HPDE6-E6E7 (cell line): ENCODE results near the gene ABHD8.
A peak's percentile ranks its signal among the peaks of the same experiment; 100 is the strongest.

Source experiments
- DNase-seq: peaks from one replicate; pipeline ENCODE4 v3.0.0; 2011; ENCODE audit warnings: missing footprints; ENCODE audit errors: extremely low spot score

ABHD8 gene

DNA sequence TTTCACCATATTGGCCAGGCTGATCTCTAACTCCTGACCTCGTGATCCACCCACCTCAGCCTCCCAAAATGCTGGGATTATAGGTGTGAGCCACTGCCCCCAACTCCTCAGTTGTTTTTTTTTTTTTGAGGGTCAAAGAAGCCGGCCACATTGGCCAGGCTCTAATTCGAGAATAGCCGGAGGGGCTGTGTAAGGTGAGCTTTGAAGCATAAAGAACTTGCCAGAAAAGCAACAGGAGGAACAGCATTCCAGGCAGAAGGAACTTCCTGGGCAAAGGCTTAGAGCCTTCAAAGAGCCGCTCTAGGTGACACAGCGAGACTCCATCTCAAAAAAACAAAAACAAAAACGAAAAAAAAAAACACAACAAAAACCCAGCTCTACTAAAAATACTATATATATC is 37.2 kb downstream of the ABHD8 start:
- no peak for DNase-seq

GRCh38 chr19:17264641-17264979 is 38.6 kb downstream of the ABHD8 start, which contains the start of gene USHBP1:
Gene USHBP1 (minus strand): TSS chr19:17264745. CDS start chr19:17264299, 446 bp downstream.
- no peak for DNase-seq

DNA sequence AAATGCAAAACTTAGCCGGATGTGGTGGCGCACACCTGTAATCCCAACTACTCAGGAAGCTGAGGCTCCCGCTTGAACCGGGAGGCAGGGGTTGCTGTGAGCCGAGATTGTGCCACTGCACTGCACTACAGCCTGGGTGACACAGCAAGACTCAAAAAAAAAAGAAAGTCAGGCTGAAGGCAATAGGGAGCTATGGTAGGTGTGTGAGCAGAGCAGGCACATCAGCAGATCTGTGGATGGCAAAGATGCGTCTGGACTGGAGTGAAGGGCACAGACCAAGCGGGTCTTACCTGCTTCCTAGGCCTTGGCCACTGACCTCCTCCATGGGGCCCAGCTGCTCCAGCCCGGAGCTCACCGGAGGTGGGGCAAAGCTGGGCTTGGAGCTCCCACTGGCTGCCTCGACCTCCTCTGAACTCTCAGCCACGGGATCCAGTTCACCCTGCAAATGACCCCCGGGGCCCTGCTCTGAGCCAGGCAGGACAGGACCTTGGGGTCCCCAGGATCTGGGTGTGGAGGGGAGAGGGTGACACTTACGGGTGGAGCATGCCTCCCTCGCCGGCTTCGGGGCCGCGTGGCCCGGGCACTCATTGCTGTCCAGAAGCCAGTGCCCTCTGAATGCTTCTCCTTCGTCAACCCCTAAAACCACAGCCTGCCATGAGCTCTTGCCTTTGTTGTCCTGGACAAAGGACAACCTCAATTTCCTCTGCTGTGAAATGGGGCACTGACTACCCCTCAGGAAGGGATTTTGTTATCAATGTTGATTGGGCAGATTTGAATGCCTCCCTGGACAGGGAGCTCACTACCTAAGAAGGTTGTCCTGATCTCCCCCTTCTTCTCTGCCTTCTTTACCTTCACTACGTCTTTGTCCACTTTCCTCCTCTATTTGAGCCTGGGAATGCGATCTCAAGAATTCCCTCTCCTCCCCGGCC is 39.2 kb downstream of the ABHD8 start:
- DNase-seq = no peak

GRCh38 chr19:17262557-17262956 is 40.7 kb downstream of the ABHD8 start:
- no peak for DNase-seq

- DNase-seq = peak; percentile 89
Observed at GRCh38 chr19:17260842-17261325, 42.3 kb downstream of the ABHD8 start.

DNA sequence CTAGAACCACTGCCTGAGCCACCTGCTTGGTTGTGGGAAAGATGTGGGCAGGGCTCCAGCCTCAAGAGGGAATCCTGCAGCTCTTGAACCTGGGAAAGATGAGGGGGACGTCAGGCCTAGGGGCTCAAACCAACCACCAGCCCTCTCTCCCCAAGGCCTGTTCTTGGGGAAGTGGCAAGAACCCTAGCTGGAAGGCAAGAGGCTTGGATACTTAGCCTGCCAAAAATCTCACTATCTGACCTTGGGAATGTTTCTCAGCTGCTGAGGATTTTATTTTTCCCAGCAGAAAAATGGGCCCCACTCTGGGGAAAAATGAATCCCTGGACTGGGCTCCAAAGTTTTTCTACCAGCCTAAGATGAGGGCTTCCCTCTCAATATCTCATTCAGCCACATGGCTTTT is 43.3 kb downstream of the ABHD8 start:
- no peak for DNase-seq

DNA sequence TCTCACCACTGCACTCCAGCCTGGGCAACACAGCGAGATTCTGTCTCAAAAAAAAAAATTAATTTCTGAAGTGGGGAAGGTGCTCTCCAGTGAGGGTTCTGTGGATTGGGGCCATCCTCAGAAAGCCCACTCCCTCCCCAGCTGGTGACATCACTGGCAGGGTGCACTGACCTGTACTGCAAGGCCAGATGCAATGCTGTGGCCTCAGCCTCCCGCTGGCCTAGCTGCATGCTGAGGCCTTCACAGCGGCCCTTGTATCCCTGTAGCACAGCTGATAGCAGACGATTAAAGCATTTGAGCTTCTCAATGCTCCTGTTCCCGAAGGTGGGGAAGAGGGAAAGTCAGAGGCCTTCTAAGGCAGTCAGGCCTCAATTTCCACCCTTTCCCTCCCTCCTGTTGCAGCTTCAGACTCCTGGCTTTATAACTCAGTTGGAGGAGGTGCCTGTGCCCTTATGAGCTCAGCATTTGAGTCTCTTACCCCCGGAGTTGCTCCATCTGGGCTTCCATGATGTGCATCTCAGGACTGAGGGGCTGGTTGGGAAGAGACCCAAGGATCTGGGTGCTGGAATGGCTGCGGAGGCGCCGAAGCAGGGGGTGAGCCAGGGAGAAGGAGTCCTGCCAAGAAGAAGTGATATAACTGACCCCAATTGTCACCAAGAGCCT is 44.0 kb downstream of the ABHD8 start:
- no peak for DNase-seq

GRCh38 chr19:17256130-17256529 is 47.1 kb downstream of the ABHD8 start:
- DNase-seq = no peak

GRCh38 chr19:17255150-17255621 is 48.0 kb downstream of the ABHD8 start:
- DNase-seq = no peak

DNA sequence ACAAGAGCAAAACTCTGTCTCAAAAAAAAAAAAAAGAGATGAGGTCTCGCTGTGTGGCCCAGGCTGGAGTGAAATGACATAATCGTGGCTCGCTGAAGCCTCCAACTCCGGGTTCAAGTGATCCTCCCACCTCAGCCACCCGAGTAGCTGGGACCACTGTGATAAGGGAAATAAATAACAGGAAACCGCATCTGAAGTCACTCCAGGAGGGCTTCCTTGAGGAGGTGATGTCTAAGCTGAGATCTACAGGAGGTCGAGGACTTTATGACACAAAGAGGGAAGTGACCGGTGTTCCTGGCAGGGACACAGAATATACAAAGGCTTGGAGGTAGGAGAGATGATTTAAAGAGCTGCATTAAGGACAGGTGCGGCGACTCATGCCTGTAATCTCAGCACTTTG is 48.6 kb downstream of the ABHD8 start:
- DNase-seq = no peak

GRCh38 chr19:17249887-17250548 is 53.2 kb downstream of the ABHD8 start:
- DNase-seq = no peak

DNA sequence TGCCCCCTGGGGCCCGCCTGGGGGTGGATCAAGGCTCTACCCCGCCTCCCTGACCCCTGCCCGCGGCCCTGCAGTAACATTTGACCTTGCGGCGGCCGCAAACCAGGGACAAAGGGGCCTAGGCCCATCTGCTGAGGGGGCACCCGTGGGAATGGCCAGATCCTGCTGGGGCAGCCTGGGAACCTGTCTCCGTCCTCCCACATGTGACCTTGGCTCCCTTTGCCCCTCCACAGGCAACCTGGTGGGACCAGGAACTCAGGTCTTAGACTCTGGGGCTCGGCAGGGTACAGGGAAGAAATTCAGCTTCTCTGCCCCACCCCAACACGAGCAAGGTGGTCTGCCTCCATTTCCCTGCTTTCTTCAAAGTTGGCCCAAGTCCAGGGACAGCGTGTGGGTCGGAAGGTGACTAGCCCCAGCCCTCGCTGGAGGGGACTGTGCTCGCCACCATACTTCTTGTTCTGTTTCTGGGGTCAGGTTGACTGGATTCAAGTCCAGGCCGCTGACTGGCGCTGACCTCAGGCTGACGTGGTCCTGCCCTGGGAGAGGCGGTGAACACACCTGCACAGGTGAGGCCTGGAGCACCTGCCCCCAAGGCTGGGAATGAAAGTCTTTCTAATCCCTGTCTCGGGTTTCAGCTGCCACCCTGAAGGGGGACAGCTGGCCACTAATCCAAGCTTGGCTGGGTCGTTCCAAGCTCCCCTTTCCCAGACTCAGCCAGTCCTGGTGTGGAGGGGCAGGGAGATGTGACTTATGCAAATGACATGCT is 55.0 kb downstream of the ABHD8 start:
- DNase-seq = no peak

- DNase-seq = no peak
Observed at GRCh38 chr19:17246681-17247425, 56.4 kb downstream of the ABHD8 start.

DNA sequence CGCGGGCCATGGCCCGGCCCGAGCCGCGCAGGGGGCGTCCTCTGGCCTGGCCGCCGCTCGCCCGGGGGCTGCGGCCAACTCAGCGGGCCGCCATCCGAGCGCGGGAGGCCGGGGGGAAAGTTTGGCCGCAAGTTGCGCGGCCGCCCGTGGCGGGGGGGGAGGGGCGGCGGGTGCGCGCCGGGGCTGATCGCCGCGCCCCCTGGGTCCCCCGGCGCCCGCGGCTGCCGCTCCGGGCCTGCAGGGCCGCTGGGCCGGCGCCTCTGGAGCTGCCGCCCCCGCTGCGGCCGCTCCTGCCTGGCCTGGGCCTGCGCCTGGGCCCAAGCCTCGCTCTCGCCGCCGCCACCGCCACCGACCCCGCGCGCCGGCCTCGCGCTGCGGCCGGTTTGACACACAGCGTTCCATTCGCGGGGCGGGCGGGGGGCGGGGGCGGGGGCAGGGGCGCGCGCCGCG is 57.7 kb downstream of the ABHD8 start, which contains the start of gene NR2F6:
NR2F6 (minus strand) TSS at position 385 of the 450 bp plus-strand sequence. CDS start 699 bp downstream, outside the sequence.
- no peak for DNase-seq

GRCh38 chr19:17244618-17245534 is 58.3 kb downstream of the ABHD8 start:
- no peak for DNase-seq

DNA sequence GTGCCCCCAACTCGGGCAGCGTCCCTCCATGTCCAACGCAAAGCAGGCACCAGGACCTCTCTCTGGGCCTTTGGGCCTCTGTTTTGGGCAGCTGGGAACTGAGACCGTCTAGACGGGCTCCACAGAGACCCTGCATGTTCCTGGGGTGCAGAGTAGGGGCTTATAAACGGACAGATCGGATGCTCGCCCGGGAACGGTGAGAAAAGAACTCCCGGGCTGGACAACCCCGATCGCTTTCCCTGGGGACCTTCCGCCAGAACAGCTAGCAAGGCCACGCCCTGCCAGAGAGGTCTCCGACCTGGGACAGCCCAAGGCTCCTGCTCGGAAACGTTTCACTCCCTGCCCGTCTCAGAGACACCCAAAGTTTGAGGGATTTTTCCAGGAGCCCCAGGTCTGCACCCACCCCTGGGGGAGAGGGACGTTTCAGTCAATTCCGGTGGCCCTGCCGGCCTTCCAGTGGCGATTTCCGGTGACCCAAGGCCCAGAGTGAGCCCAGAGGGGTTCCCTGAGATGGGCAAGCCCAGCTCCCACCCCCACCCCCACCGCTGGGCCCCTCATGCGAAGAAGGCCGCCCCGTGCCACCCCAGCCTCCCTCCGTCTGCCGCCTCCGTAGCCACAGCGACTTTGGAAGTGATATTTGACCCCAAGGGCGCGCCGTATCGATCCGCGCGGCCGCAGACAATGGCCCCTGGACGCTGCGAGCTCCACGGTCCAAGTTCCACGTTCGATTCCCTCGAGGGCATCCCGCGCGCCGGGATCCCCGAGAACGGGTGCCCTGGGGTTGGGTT is 59.2 kb downstream of the ABHD8 start:
- no peak for DNase-seq

DNA sequence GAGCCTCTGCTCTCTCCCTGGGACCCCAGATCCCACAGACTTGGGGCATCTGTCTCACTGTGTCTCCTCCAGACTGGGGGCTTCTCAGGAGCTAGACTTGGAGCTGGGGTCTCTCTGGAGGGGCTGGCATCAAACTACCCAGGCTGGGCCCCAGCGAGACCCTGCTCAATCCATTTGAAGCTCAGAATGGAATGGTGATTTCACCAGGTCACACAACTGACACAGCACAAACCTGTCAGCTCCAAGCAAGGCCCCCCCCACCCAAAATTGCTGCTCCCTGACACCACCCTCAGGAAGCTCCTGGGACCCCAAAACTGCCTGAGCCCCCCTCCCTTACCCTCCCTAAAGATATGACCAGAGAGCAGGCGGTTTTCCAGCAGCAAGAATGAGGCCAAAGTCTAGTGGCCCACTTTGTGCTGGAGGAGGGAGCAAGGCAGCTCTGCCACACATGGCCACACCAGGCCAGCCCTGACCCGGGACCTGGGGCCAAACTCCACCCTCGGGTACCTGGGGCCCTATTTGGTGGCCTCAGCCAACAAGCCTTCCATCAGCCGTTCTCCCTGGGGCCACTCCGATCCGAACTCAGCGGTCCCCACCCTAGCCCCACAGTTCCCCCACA is 59.9 kb downstream of the ABHD8 start:
- DNase-seq = no peak
